ENCODE measurements around the gene LCNL1.
A peak's percentile ranks its signal among the peaks of the same experiment; 100 is the strongest.

The LCNL1 gene

DNA sequence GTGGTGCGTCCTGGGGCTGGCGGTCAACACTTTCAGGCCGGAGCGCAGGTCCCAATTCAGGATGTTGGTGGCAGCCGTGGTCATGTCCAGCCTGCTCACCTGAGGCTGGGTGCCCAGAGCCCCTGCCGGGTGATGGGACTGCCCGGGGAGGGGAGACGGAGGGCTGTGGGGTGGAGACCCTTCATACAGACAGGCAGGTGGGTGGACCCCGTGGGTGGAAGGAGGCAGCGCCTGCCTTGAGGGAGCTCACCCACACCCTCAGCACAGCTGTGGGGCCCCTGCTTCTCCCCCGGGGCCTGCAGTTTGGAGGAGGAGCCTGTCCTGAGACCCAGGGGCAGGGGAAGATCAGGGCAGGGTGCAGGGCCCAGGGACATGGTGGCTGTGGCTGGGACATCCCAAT is 12.4 kb upstream of the LCNL1 start:
- Histone ChIP-seq H3K27ac (ENCODE audit: low read length) (no peak overlapping the region), H3K9me3 (ENCODE audit: control insufficient read depth in 2 of 2, low read length in 2 of 2) (no peaks in the 10 kb centered on the region), H3K9ac (ENCODE audit: low read length in 2 of 2) (no peak overlapping the region), H3K27me3 (ENCODE audit: control insufficient read depth in 1 of 2, insufficient read depth in 2 of 2, low read length in 2 of 2) (peaks cover 0 to 3% of the 10 kb centered on the region in 2 donors), H3K4me1 (ENCODE audit: control insufficient read depth, insufficient read depth, low read length) (peaks cover 7% of the 10 kb centered on the region), H3K36me3 (ENCODE audit: control insufficient read depth in 2 of 2, insufficient read depth in 2 of 2, low read length in 2 of 2) (no peaks in the 10 kb centered on the region), H3K4me3 (ENCODE audit: low read length in 2 of 2) (no peak overlapping the region)

DNA sequence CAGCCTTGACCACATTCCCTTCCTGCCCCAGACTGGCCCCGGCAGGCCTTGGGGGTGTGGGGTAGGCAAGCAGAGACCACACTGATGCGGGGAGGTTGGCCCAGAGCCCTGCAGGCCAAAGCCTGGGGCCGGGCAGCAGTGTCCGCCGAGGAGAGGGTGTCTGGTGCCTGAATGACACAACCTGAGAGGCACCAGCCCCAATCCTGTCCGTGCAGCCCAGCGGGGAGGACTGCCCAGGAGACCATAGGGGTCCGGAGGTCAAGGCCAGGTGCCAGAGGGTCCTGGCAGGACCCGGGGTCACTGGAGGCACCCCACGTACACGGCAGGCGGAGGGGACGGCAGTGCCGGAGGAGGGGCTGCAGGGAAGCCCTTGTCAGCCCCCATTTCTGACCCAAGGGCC is 11.0 kb upstream of the LCNL1 start:
- no peaks in the 10 kb centered on the region for H3K27me3 ChIP-seq (ENCODE audit: control insufficient read depth in 1 of 2, insufficient read depth in 2 of 2, low read length in 2 of 2)
- H3K4me3 ChIP-seq (ENCODE audit: low read length in 2 of 2) = no peak overlapping the region
- no peak overlapping the region for H3K27ac ChIP-seq (ENCODE audit: low read length)
- no peak overlapping the region for H3K9ac ChIP-seq (ENCODE audit: low read length in 2 of 2)
- peaks cover 7% of the 10 kb centered on the region for H3K4me1 ChIP-seq (ENCODE audit: control insufficient read depth, insufficient read depth, low read length)
- H3K36me3 ChIP-seq (ENCODE audit: control insufficient read depth in 2 of 2, insufficient read depth in 2 of 2, low read length in 2 of 2) = no peaks in the 10 kb centered on the region
- H3K9me3 ChIP-seq (ENCODE audit: control insufficient read depth in 2 of 2, low read length in 2 of 2) = no peaks in the 10 kb centered on the region

DNA sequence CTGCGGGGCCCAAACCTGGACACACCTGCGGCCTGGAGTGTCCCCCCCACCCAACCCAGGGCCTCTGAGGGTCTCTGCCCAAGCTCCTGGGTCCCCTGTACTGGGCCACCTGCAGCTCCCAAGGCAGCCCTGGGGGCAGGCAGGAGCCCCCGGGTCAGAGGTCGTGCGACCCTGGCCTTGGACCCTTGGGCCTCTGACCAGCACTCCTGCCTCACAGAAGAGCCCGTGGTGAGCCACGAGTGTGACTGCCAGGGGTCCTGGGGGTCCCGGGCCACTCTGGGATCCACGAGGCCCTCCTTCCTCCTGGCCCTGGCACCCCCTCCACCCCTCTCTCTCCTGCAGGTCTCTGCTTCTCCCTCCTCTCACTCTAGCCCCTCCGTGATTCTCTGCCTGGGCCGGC is 10.5 kb upstream of the LCNL1 start:
- H3K27ac ChIP-seq (ENCODE audit: low read length) = no peak overlapping the region
- no peaks in the 10 kb centered on the region for H3K9me3 ChIP-seq (ENCODE audit: control insufficient read depth in 2 of 2, low read length in 2 of 2)
- no peak overlapping the region for H3K4me3 ChIP-seq (ENCODE audit: low read length in 2 of 2)
- H3K36me3 ChIP-seq (ENCODE audit: control insufficient read depth in 2 of 2, insufficient read depth in 2 of 2, low read length in 2 of 2) = no peaks in the 10 kb centered on the region
- H3K27me3 ChIP-seq (ENCODE audit: control insufficient read depth in 1 of 2, insufficient read depth in 2 of 2, low read length in 2 of 2) = no peaks in the 10 kb centered on the region
- H3K4me1 ChIP-seq (ENCODE audit: control insufficient read depth, insufficient read depth, low read length) = peaks cover 12% of the 10 kb centered on the region
- no peak overlapping the region for H3K9ac ChIP-seq (ENCODE audit: low read length in 2 of 2)

DNA sequence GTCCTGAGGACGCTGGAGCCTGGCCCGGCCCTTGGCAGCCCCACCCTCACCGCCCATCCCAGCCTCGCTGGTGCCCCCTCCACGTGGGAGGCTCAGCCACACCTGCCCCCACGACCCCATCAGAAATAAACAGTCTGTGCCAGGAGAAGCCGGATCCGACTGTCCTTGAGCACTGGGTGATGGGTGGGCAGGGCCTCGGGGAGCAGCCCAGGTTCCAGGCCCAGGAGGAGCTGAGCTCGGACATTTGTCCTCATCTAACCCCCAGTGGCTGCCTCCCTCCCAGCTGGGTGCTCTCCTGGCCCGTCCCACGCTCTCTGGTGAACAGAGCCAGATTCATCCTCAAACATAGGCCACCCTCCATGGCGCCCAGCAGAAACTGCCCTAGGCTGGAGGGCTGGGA is 10.1 kb upstream of the LCNL1 start:
- no peaks in the 10 kb centered on the region for H3K9me3 ChIP-seq (ENCODE audit: control insufficient read depth in 2 of 2, low read length in 2 of 2)
- peaks cover 2 to 3% of the 10 kb centered on the region in 2 donors for H3K27me3 ChIP-seq (ENCODE audit: control insufficient read depth in 1 of 2, insufficient read depth in 2 of 2, low read length in 2 of 2)
- H3K4me3 ChIP-seq (ENCODE audit: low read length in 2 of 2) = no peak overlapping the region
- H3K27ac ChIP-seq (ENCODE audit: low read length) = no peak overlapping the region
- H3K4me1 ChIP-seq (ENCODE audit: control insufficient read depth, insufficient read depth, low read length) = peaks cover 16% of the 10 kb centered on the region
- H3K9ac ChIP-seq (ENCODE audit: low read length in 2 of 2) = no peak overlapping the region
- no peaks in the 10 kb centered on the region for H3K36me3 ChIP-seq (ENCODE audit: control insufficient read depth in 2 of 2, insufficient read depth in 2 of 2, low read length in 2 of 2)

DNA sequence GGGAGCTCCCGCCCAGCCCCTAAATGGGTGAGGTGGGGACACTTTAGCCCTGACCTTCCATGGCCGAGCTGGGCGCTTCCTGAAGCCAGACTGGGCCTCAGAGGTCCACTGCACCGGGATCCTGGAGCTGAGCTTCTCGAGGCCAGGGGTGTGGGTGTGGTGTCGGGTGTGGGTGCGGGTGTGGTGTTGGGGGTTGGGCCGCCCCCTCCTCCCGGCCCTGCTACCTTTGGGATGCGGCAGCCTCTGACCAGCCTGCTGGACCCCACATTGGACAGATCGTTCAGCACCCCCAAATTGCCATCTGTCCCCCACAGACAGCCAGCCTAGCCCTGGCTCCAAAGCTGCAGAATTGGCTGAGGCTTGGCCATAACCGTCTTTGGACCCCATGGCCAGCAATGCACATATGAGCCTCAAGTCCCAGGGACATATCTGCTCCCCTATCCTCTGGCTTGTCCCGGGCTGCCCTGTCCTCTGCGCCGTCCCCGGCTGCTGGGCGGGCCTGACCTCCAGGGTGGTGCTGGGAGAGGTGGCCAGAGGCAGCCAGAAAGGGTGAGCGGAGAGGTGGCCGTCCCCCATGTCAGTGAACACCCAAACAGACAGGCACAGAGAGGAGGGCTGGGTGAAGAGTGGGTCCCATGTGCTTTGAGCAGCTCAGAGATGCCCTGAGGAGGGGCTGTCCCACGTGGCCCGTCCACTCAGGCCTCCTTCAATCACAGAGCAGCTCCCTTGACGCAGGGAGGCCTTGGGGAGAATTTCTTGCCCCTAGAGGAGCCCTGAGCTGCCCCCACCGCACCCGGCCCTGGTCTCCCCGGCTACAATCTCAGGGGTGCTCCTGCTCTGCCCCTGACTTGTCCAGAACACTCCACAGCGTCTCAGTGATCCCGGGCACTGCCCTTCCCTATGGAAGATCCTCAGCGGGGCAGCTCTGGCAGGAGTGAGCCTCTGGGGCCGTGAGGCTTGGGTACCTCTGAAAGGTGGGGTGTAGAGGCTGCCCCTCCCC is 8.9 kb upstream of the LCNL1 start:
- peaks cover 19% of the 10 kb centered on the region for H3K4me1 ChIP-seq (ENCODE audit: control insufficient read depth, insufficient read depth, low read length)
- peaks cover 2 to 7% of the 10 kb centered on the region in 2 donors for H3K27me3 ChIP-seq (ENCODE audit: control insufficient read depth in 1 of 2, insufficient read depth in 2 of 2, low read length in 2 of 2)
- H3K27ac ChIP-seq (ENCODE audit: low read length) = no peak overlapping the region
- H3K9me3 ChIP-seq (ENCODE audit: control insufficient read depth in 2 of 2, low read length in 2 of 2) = no peaks in the 10 kb centered on the region
- no peaks in the 10 kb centered on the region for H3K36me3 ChIP-seq (ENCODE audit: control insufficient read depth in 2 of 2, insufficient read depth in 2 of 2, low read length in 2 of 2)
- no peak overlapping the region for H3K4me3 ChIP-seq (ENCODE audit: low read length in 2 of 2)
- no peak overlapping the region for H3K9ac ChIP-seq (ENCODE audit: low read length in 2 of 2)

DNA sequence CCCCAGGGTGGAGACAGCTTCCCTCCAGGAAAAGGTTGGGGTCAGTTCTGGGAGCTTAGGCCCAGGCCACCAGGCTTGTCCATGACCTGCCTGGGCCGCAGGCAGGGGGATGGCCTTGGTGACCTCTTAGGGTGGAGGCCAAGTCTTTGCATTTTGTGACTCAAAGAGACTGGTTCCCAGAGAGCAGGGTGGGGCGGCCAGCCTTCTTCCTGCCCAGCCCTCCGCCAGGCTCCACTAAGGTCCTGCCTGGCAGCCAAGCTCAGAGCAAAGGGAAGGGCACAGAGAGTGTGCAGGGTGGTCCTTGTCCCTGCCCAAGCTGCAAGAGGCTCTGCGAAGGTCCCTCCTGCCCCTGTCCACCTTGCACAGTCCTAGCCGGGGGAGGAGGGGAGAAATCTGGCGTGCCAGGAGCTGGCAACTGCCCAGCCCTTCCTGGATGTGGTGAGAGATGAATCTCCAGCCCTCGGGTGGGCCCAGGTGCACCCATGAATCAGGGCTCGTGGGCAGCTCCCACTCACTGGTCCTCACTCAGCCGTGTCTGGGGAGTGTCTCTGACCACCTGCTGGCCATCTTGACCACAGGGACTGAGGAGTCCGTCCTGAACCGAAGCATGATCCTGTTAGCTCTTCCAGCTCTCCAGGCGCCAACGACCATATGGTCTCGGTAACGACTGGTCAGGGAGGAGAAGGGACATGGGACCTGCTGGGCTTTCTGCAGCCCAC is 7.8 kb upstream of the LCNL1 start:
- Histone ChIP-seq H3K4me3 (ENCODE audit: low read length in 2 of 2) (no peak overlapping the region), H3K4me1 (ENCODE audit: control insufficient read depth, insufficient read depth, low read length) (peaks cover 19% of the 10 kb centered on the region), H3K27me3 (ENCODE audit: control insufficient read depth in 1 of 2, insufficient read depth in 2 of 2, low read length in 2 of 2) (peaks cover 2 to 7% of the 10 kb centered on the region in 2 donors), H3K36me3 (ENCODE audit: control insufficient read depth in 2 of 2, insufficient read depth in 2 of 2, low read length in 2 of 2) (no peaks in the 10 kb centered on the region), H3K27ac (ENCODE audit: low read length) (no peak overlapping the region), H3K9me3 (ENCODE audit: control insufficient read depth in 2 of 2, low read length in 2 of 2) (no peaks in the 10 kb centered on the region), H3K9ac (ENCODE audit: low read length in 2 of 2) (no peak overlapping the region)

DNA sequence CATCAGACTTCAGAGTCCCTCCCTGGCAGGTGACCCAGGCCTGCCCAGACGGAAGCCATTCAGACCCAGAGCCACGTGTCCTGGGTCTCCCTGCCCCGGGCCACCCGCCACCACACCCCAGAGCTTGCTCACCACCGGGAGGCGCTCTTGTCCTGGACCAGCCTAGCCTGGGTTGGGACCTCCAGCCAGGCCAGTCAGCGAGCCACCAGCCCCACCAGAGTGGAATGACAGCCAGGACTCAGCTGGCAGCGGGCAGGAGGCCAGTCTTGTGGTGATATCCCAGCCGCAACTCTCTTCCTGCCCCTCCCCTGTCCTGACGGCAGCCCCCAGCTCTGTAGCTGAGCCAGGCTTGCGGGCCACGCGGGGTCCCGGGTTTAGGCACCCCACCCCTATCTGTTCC is 7.1 kb upstream of the LCNL1 start:
- H3K4me3 ChIP-seq (ENCODE audit: low read length in 2 of 2) = no peak overlapping the region
- no peak overlapping the region for H3K27ac ChIP-seq (ENCODE audit: low read length)
- H3K9me3 ChIP-seq (ENCODE audit: control insufficient read depth in 2 of 2, low read length in 2 of 2) = no peaks in the 10 kb centered on the region
- no peaks in the 10 kb centered on the region for H3K36me3 ChIP-seq (ENCODE audit: control insufficient read depth in 2 of 2, insufficient read depth in 2 of 2, low read length in 2 of 2)
- peaks cover 19% of the 10 kb centered on the region for H3K4me1 ChIP-seq (ENCODE audit: control insufficient read depth, insufficient read depth, low read length)
- H3K9ac ChIP-seq (ENCODE audit: low read length in 2 of 2) = no peak overlapping the region
- H3K27me3 ChIP-seq (ENCODE audit: control insufficient read depth in 1 of 2, insufficient read depth in 2 of 2, low read length in 2 of 2) = peaks cover 5 to 7% of the 10 kb centered on the region in 2 donors

DNA sequence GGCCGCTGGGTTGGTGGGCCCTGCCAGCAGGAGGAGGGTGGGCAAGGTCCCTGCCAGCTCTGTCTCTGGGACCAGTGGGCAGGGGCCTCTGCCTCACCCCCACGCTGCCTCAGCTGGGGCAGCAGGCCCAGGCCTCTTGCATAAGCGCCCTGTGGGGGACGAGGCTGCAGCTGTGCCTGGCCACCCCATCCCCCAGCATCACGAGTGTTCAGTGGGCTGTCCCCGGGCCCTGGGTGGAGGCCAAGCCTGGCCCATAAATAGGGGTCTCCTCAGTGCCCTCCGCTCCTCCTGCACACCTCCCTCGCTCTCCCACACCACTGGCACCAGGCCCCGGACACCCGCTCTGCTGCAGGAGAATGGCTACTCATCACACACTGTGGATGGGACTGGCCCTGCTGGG is 5.6 kb upstream of the LCNL1 start, which contains the start of gene PTGDS:
PTGDS (plus strand) TSS at position 282 of the 400 bp plus-strand sequence; CDS start at position 357, 75 bp downstream.
- no peak within 1 kb of the TSS for H3K27ac ChIP-seq (ENCODE audit: low read length)
- H3K9ac ChIP-seq (ENCODE audit: low read length in 2 of 2) = no peak within 1 kb of the TSS
- no peaks in the 10 kb centered on the region for H3K9me3 ChIP-seq (ENCODE audit: control insufficient read depth in 2 of 2, low read length in 2 of 2)

DNA sequence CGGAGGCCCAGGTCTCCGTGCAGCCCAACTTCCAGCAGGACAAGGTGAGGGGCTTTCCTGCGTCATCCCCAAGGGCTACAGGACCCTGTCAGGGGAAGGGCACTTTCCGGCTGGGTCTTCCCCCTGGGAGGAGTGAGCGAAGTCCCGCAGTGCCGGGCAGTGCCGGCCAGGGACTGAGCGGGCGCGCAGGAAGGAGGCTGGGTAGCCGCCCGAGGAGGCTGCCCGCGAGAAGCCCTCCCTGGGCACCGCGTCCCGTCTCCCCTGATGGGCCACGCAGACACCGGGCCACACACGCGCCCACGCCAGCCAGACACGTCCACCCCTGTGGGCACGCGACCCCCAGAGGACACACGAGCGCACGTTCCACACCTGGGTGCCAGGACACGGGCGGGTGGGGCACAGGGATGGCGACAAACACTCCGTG is 5.1 kb upstream of the LCNL1 start:
- Histone ChIP-seq H3K36me3 (ENCODE audit: control insufficient read depth in 2 of 2, insufficient read depth in 2 of 2, low read length in 2 of 2) (no peaks in the 10 kb centered on the region), H3K4me1 (ENCODE audit: control insufficient read depth, insufficient read depth, low read length) (peaks cover 19% of the 10 kb centered on the region), H3K27ac (ENCODE audit: low read length) (no peak overlapping the region), H3K9me3 (ENCODE audit: control insufficient read depth in 2 of 2, low read length in 2 of 2) (no peaks in the 10 kb centered on the region), H3K27me3 (ENCODE audit: control insufficient read depth in 1 of 2, insufficient read depth in 2 of 2, low read length in 2 of 2) (peaks cover 5 to 7% of the 10 kb centered on the region in 2 donors), H3K4me3 (ENCODE audit: low read length in 2 of 2) (peak overlapping the region; percentile 25 to 66), H3K9ac (ENCODE audit: low read length in 2 of 2) (no peak overlapping the region)

More for the DNA sequence above, 5.6 kb upstream of the LCNL1 start, which contains the start of gene PTGDS:
- Histone ChIP-seq H3K36me3 (ENCODE audit: control insufficient read depth in 2 of 2, insufficient read depth in 2 of 2, low read length in 2 of 2) (no peaks in the 10 kb centered on the region), H3K4me3 (ENCODE audit: low read length in 2 of 2) (peak within 1 kb of the TSS; percentile 25 to 66), H3K27me3 (ENCODE audit: control insufficient read depth in 1 of 2, insufficient read depth in 2 of 2, low read length in 2 of 2) (peaks cover 5 to 7% of the 10 kb centered on the region in 2 donors), H3K4me1 (ENCODE audit: control insufficient read depth, insufficient read depth, low read length) (peaks cover 19% of the 10 kb centered on the region)

DNA sequence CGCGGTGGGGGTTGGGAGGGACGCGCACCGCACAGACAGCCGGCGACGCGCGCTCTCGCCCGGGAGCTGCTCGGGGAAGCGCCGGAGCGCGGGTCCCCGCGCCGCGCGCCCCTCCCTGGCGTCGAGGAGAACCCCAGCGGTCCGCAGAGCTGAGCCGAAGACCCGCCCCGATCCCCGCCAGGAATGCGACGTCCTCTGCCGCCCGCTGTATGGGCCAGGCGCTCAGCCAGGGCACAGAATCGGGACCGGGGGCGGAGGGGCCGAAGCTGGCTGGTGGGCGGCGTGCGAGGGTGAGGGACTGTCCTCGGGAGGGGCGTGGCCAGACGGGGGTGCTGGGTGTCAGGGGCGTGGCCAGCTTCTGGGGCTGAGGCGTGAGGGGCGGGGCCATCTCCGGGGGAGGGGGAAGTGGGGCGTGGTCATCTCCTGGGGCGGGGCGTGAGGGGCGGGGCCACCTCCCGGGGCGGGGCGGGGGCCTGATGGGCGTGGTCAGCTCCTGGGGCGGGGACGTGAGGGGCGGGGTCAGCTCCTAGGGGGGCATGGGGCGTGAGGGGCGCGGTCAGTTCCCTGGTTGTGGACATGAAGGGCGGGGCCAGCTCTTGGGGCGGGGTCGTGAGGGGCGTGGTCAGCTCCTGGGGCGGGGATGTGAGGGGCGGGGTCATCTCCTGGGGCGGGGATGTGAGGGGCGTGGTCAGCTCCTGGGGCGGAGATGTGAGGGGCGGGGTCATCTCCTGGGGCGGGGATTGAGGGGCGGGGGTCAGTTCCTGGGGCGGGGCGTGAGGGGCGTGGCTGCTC is 4.5 kb upstream of the LCNL1 start:
- peak overlapping the region; percentile 25 to 66 for H3K4me3 ChIP-seq (ENCODE audit: low read length in 2 of 2)
- no peaks in the 10 kb centered on the region for H3K9me3 ChIP-seq (ENCODE audit: control insufficient read depth in 2 of 2, low read length in 2 of 2)
- peaks cover 19% of the 10 kb centered on the region for H3K4me1 ChIP-seq (ENCODE audit: control insufficient read depth, insufficient read depth, low read length)
- no peak overlapping the region for H3K27ac ChIP-seq (ENCODE audit: low read length)
- no peaks in the 10 kb centered on the region for H3K36me3 ChIP-seq (ENCODE audit: control insufficient read depth in 2 of 2, insufficient read depth in 2 of 2, low read length in 2 of 2)
- no peak overlapping the region for H3K9ac ChIP-seq (ENCODE audit: low read length in 2 of 2)
- H3K27me3 ChIP-seq (ENCODE audit: control insufficient read depth in 1 of 2, insufficient read depth in 2 of 2, low read length in 2 of 2) = peaks cover 6 to 7% of the 10 kb centered on the region in 2 donors

Measured in stomach smooth muscle (tissue), 2 donors.